ENCODE results near the gene ZNF662.

- no peak for TF ChIP-seq CTCF (IDR thresholded peaks at IDR 0.05 in 2 of 3, conservative IDR thresholded peaks at IDR 0.05 in 1 of 3; ENCODE audit: insufficient read depth in 2 of 3, low read depth in 1 of 3, low read length in 3 of 3)
- TF ChIP-seq EZH2 (IDR thresholded peaks at IDR 0.05; ENCODE audit: borderline replicate concordance, low read depth, low read length): no peak
- no peak for TF ChIP-seq ZNF384 (IDR thresholded peaks at IDR 0.05; ENCODE audit: low read depth, low read length)
- no peak for TF ChIP-seq ATF2 (CRISPR knock-in tag; IDR thresholded peaks at IDR 0.05)
- TF ChIP-seq NKRF (IDR thresholded peaks at IDR 0.05; ENCODE audit: borderline replicate concordance): no peak
- TF ChIP-seq MTA3 (IDR thresholded peaks at IDR 0.05; ENCODE audit: borderline replicate concordance): no peak
- no peak for TF ChIP-seq ZNF644 (tag; IDR thresholded peaks at IDR 0.05; ENCODE audit: low read depth)
- no peak for TF ChIP-seq ZNF224 (CRISPR knock-in tag; IDR thresholded peaks at IDR 0.05)
- TF ChIP-seq RAD21 (CRISPR knock-in tag; conservative IDR thresholded peaks at IDR 0.05 in 1 of 2, IDR thresholded peaks at IDR 0.05 in 1 of 2): no peak
Measured at GRCh38 chr3:42880183-42880582, 25.8 kb upstream of the ZNF662 start.

All from K562 (cell line).